ENCODE data around the gene PUS1. TPM values are rescaled to one million over a fixed set of nuclear protein-coding genes. Genes with fewer than 3 reads are reported as not detected.

Gene PUS1
- polyA plus RNA-seq, 1 donor from 2014 or later: 14.3 TPM

- Histone ChIP-seq H3K9me2 (ENCODE audit: insufficient read depth, low read length) (no peaks in the 10 kb centered on the region), H4K20me1 (ENCODE audit: insufficient read depth) (no peaks in the 10 kb centered on the region), H3K27me3 (ENCODE audit: insufficient read depth, low read depth, low read length) (no peaks in the 10 kb centered on the region), H3K27ac (ENCODE audit: low read length) (no peak overlapping the region), H3K4me3 (ENCODE audit: low read length) (no peak overlapping the region), H3K9me3 (ENCODE audit: low read length) (no peaks in the 10 kb centered on the region), H2AFZ (ENCODE audit: low read depth, low read length) (no peak overlapping the region), H3K36me3 (ENCODE audit: insufficient read depth, low read length) (peaks cover 7% of the 10 kb centered on the region), H3F3A (ENCODE audit: insufficient read depth, low read length, poor library complexity, severe bottlenecking) (no peaks in the 10 kb centered on the region), H3K9ac (ENCODE audit: low read length) (no peak overlapping the region), H3K4me2 (ENCODE audit: low read length) (no peak overlapping the region), H3K79me2 (replicated peaks; ENCODE audit: insufficient read depth, low read length) (no peaks in the 10 kb centered on the region)
- TF ChIP-seq SMC3 (conservative IDR thresholded peaks at IDR 0.05; ENCODE audit: poor library complexity) (no peak), RAD21 (conservative IDR thresholded peaks at IDR 0.05) (no peak), REST (IDR thresholded peaks at IDR 0.05; ENCODE audit: borderline replicate concordance) (no peak), CTCF (IDR thresholded peaks at IDR 0.05; ENCODE audit: poor library complexity, severe bottlenecking) (no peak), MXI1 (conservative IDR thresholded peaks at IDR 0.05; ENCODE audit: poor library complexity, severe bottlenecking) (no peak), EZH2 (IDR thresholded peaks at IDR 0.05; ENCODE audit: borderline replicate concordance, insufficient read depth, low read length, poor library complexity, severe bottlenecking) (no peak), POLR2AphosphoS5 (IDR thresholded peaks at IDR 0.05) (no peak), TAF1 (IDR thresholded peaks at IDR 0.05; ENCODE audit: low read depth) (no peak), EP300 (conservative IDR thresholded peaks at IDR 0.05; ENCODE audit: poor library complexity, severe bottlenecking) (no peak)
These were observed 59.1 kb downstream of the PUS1 start for GRCh38 chr12:131988054-131988796.

GRCh38 chr12:131989021-131989420, 59.9 kb downstream of the PUS1 start:
- no peak overlapping the region for H3K4me3 ChIP-seq (ENCODE audit: low read length)
- no peaks in the 10 kb centered on the region for H3F3A ChIP-seq (ENCODE audit: insufficient read depth, low read length, poor library complexity, severe bottlenecking)
- H4K20me1 ChIP-seq (ENCODE audit: insufficient read depth): no peaks in the 10 kb centered on the region
- TF ChIP-seq REST (IDR thresholded peaks at IDR 0.05; ENCODE audit: borderline replicate concordance) (no peak), SMC3 (conservative IDR thresholded peaks at IDR 0.05; ENCODE audit: poor library complexity) (no peak), MXI1 (conservative IDR thresholded peaks at IDR 0.05; ENCODE audit: poor library complexity, severe bottlenecking) (no peak), POLR2AphosphoS5 (IDR thresholded peaks at IDR 0.05) (no peak), TAF1 (IDR thresholded peaks at IDR 0.05; ENCODE audit: low read depth) (no peak), EP300 (conservative IDR thresholded peaks at IDR 0.05; ENCODE audit: poor library complexity, severe bottlenecking) (no peak)
- H3K9me2 ChIP-seq (ENCODE audit: insufficient read depth, low read length): no peaks in the 10 kb centered on the region
- no peaks in the 10 kb centered on the region for H3K27me3 ChIP-seq (ENCODE audit: insufficient read depth, low read depth, low read length)
- H3K4me2 ChIP-seq (ENCODE audit: low read length): no peak overlapping the region
- no peak overlapping the region for H3K9ac ChIP-seq (ENCODE audit: low read length)
- H2AFZ ChIP-seq (ENCODE audit: low read depth, low read length): no peak overlapping the region
- peaks cover 7% of the 10 kb centered on the region for H3K36me3 ChIP-seq (ENCODE audit: insufficient read depth, low read length)
- no peaks in the 10 kb centered on the region for H3K9me3 ChIP-seq (ENCODE audit: low read length)
- H3K27ac ChIP-seq (ENCODE audit: low read length): no peak overlapping the region
- no peaks in the 10 kb centered on the region for H3K79me2 ChIP-seq (replicated peaks; ENCODE audit: insufficient read depth, low read length)
